ENCODE data around the gene MYO5B.

GRCh38 chr18:49970319-49970718 lies 224.6 kb downstream of the MYO5B start:
- TF ChIP-seq REST (IDR thresholded peaks at IDR 0.05) (no peak), FOXS1 (CRISPR knock-in tag; IDR thresholded peaks at IDR 0.05) (no peak), CTCF (IDR thresholded peaks at IDR 0.05) (no peak)

Data from A549 (cell line).